GM21423 (cell line): ENCODE measurements around the gene CDC6.

Source experiments
- ATAC-seq: cut with Tn5 transposase; IDR thresholded peaks from one replicate; pipeline ENCODE4 v1.9.1; 2021; ENCODE audit warnings: mild to moderate bottlenecking, moderate library complexity; ENCODE audit not compliant: unreplicated experiment

CDC6 gene

DNA sequence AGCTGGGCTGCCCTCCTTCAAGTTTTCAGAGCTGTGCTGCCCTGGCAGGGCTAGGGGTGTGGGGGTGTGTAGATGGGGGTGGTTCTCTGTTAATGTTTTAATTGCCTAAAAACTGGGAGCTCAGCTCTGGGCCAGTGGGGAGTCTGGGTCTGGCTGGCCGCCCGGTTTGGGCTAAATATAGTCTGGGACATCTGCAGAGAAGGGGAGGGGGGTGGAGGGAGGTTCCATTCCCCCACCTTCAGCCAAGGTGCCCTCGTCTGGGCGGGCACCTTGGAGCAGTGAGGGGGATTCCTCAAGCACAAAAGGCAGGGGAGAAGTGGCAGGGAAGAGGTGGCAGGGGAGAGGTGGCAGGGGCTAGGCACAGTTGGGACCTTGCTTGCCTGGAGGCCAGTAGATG, 34.3 kb downstream of the CDC6 start:
- ATAC-seq: no peak

DNA sequence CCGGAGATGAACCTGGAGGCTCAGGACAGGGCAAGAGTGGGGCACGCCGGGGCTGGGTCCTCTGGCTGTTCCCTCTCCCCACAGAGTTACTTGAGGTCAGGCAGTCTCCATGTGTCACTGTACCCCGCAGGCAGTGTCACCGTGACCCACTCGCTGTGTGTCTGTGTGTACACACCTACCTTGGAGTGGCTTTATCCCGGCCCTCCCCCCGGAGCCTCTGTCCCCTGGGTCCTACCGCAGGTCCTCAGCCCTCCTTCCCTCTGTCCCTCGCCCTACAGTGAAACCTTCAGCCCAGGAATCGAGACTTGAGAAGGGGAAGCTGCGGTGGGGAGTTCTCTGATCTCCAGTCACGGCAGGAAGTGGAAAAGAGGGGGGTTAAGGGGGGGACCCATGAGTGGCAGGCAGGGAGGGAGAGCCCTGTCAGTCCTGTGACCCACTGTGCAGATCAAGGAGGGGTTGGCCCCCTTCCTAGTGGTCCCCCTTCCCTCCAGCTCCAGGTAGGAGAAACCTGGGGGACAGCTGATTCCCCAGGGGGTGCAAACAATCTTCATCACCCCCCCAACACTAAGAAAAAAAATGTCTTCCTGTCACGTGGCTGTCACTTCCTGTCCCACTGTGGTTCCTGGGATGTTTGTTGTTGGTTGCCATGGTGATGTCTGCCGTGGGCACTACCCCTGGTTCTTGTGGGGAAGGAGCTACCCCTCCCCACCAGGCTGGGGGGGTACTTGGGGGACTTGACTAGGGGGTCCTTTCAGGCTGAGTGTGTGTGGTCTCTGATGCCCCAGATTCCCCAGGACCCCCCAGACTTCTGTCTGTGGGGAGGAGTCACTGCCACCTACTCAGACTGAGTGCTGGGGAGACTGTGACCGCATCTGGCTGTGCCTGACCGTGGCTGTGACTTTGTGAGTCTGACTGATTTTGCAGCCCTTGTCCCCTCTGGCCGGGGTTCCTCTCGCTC, 35.0 kb downstream of the CDC6 start:
- peak; percentile 31 for ATAC-seq

DNA sequence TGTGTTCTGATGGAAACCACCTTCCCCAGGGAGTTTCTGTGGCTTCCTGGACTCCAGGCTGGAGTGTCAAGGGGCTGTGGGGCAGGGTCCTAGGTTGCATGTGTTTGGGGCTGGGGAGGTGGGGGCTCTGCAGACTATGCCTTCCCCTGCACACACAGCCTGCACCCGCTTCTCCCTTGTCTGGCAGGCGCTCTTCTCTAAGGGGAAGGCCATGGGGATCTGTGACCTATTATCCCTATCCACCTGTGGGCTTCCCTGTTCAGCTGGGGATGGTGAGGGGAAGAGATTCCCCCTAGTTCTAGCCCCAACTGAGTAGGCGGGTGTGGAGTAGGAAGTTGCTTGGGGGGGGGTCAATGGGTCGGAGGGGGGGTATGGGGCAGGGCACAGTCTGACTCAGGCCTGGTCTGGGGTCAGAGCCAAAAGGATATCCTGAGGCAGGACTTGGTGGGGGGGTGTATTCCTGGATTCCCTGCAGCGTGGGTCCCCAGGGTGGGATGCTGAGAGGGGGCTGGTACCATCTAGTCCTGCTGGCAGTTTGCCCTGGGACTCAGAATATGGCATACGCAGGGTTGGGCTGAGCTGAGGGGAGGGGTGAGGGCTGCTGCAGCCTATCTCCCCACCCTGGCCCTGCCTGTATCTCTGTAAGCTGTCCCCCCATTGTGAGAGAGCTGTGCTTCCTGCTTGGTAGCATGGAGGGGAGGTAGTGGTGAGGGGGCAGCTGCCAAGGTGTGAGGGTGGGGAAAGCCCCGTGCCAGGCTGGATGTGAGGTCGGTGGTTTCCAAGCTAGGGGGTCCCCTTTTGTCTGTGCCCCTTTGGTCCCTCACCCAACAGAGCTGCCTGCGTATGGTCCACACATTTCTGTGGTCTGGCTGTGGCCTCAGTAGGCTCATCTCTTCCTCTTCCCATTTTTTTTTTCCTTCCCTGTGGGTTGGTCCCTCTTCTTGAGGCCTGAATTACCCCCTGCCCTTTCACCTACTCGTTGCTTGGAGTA, 36.0 kb downstream of the CDC6 start:
- no peak for ATAC-seq

DNA sequence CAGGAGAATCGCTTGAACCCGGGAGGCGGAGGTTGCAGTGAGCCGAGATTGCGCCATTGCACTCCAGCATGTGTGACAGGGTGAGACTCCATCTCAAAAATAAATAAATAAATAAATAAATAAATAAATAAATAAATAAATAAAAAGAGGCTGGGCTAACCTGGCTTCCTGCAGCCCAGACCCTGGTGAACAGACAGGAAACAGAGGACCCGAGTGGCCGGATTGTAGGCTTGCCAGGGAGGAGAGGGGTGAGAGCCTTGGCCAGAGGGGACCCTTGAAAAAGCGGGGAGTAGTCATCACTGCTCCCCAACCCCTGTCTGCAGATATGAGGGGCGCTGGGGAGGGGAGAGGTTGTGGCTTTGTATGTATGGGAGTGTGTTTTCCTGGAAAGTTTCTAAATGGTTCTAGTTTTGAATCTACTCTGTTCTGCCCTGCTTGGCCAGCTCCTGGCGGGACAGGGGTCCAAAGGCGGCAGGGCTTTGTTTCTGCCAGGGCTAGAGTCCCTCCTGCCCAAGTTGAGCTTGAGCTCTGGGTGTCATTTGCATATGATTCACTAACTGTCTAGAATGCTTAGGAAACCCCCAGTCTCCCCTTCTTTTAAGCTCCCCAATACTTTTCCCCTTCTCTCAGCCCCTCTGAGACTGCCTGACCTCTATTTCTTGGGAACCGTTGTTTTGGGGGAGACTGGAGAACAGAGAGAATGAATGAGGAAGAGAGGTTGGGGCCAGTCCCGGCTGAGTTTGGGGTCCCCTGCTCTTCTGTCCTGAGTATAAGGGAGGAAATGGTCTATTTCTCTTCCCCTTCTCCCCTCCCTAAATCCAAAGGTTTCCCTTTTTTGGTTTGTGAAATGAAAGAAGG, 37.7 kb downstream of the CDC6 start:
- ATAC-seq: no peak

DNA sequence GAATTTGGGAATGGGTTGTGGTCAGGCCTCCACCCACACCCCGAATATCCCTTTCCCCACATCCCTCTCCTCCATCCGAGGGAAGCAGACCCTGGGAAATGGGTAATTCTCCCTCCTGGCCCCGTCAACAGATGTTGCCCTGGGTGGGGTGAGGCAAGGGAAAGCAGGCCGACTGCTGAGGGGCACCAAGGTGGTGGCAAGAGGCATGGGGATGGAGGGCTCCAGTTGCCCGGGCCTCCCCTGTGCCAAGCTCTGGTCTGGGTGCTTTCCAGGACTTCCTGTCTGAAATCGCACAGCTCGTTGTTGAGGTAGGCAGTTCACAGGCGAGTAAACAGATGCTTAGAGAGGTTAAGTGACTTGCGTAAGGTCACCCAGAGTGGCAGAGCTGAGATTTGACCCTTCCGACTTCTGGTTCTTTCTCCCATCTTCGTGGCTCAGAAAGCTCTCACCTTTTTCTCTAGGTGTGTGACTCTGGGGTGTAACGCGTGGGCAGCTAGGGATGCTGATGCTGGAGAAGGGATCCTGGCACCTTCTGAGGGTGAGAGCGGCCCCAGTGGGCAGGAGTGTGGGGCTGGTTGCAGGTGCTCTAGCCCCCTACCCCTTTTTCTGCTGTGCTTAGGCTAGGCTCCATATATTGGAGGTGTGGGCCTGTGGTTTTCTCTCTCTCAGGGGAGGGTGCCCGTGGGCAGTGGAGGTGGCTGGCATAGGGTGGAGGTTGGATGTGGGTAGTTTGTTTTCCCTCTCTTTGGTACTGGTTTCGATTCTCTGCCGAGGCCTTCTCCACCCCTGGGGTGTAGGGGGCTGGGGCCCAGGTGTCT, 38.5 kb downstream of the CDC6 start:
- no peak for ATAC-seq

DNA sequence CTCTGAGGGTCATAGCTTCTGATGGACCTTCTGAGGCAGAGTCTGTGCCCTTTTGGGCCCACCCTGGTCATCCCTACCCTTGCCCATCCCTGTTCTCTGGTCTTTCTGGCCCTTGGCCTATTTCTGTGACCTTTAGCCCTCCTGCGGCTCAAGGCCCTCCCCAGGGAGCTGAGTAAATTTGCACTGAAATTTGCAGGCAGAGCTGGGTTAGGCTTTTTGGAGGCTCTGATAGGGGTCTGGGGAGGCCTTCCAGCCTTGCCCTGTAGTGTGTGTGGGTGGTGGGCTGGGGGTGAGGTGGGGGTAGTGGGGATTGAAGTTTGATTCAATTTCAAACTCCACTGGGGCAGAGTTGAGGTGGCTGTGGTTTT, 39.1 kb downstream of the CDC6 start:
- no peak for ATAC-seq

DNA sequence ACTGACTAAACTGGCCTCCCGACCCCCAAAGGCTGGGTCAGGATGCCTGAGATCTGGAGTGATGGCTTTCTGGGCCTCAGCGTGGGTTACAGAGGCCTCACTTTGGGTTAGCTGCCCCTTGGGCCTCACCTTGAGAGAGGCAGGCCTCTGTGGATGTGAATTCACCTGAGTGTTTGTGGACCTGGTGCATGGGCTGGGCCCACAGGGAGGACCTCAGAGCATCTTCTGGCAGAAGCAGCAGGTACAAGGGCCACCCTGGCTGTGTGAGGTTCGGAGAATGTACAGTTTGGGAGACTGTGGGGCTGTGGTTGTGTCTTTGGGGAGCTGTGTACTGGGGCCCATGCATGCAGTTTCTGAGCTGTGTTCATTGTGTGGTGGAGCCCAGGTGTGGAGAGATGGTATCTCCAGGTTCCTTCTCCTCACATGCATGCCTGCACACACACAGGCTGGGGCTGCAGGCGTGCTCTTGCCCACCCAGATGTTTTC, 39.6 kb downstream of the CDC6 start:
- no peak for ATAC-seq

DNA sequence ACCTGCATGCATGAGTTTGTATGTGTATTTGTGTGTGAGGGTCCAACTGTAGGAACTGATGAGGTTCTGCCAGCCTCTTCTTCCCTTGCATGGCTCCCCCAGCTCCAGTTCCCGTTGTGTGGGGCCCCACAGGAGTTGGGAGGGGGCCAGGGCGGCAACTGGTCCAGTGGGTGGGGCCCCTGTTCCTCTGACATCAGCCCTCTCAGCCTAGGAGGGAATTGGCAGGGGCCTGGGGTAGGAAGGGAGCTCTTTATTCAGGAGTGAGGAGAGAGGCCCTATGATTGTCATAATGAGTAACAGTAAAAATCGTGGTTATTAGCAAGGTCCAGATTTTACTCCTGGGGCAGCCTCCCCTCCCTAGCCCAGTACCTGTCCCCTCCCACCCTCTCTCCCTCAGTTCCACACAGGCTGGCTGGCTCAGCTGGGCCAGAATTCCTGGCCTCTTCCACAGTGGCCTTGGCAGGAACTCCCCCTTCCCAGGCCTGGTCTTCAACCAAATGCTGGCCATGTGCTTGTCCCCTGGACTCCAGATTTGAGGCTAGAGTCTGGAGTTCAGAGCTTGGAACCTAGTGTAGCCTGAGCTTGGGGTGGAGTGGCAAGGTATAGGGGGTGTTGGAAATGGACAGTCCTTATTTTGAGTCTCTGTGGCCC, 40.2 kb downstream of the CDC6 start:
- no peak for ATAC-seq

DNA sequence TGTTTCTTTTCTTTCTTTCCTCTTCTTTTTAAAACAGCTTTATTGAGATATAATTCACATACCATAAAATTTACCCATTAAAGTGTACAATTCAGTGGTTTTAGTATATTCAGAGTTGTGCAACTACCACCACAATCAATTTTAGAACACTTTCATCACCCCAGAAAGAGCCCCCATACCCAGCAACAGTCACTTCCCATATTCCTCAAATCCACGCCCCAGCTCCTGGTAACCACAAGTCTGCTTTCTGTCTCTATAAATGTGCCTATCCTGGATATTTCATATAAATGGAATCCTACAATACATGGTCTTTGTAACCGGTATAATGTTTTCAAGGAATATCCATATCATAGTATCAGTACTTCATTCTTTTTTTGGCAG, 40.7 kb downstream of the CDC6 start:
- no peak for ATAC-seq

DNA sequence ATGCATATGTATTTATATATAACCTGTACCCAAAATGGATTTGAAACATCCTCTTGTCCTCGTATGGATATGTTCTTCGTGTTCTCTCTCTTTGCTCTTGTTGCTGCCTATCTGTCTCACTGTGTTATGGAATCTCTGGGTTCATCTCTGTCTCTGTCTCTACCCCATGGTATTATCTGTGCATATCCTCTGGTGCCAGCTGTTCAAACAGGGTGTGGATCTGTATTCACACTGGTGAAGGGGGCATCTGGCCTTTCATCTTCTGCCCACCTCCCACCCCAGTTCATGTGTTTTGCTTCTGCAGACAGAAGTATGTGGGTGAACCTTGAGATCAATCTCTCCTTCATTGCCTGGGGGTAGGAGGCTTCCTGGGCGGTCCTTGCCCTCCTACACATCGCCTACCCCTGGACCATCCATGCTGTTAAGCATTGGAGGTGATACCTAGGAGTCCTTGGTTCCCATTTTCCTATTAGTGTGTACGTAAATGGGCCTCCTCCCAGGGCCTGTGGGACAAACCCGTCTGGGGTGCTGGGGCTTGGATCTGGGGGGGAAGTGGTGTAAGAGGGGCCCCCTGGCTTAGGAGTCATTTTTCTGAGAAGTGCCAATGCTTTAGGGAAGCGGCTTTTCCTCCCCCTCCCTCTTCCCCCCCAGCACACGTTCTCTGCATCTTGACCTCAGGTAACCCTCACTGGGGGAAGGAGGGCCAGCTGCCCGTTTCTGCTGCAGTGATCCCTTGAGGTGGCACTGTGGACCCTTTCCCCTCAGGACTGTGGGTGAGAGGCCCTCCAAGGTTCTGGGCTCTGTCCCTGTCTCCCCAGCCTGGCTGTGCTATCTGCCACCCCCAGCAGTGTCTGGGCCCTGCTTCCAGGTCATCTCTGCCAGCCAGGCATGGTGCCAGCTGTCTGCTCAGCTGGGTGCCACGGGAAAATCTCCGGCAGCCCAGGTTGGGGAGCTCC, 42.4 kb downstream of the CDC6 start:
- no peak for ATAC-seq

DNA sequence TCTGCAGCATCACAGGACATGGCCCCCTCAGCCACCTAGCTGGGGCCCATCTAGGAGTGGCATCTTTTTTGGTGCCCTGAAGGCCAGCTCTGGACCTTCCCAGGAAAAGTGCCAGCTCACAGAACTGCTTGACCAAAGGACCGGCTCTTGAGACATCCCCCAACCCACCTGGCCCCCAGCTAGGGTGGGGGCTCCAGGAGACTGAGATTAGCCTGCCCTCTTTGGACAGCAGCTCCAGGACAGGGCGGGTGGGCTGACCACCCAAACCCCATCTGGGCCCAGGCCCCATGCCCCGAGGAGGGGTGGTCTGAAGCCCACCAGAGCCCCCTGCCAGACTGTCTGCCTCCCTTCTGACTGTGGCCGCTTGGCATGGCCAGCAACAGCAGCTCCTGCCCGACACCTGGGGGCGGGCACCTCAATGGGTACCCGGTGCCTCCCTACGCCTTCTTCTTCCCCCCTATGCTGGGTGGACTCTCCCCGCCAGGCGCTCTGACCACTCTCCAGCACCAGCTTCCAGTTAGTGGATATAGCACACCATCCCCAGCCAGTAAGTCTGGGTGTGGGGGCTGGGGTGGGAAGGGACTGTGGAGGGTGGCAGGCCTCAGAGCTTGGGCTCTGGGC, 43.3 kb downstream of the CDC6 start:
- ATAC-seq: no peak

DNA sequence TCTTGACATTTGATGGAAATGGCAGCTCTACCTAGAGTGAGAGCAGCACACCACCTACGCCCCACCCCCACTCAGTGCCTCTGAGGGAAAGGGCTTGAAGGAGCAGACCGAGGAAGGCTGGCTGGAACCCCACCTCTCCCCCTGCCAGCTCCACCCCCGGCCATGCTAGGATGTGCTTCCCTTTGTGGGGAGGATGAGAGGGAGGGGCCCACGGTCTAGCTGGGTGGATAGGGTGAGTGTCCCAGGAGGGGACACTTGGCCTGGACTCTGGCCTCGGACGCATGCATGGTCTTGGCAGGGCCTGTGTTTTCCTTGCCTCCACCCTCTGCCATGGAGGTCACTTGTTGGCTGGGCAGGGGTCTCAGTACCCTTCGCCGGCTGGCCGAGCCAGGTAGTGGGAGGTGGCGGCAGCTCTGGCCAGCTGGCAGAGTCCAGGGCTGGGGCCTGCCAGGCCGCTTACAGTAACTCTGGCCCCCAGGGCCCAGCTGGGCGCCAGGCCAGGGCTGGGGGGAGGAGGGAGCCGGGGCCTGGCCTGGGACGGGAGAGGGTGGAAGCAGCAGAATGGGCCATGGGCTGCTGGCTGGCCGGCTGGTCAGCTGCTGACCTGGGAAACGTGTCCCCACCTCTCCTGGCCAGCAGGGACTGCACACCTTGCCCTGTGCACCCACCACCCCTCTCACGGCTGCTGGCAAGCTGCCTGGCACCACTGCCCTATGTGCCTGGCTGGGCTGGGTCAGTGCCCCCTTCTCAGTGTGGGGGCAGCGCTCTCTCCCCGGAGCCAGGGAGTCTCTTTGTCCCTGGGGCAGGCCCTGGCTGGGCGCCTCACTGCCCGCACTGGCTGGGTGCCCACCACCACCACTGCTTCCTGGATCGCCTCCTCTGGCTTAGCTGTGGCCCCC, 44.3 kb downstream of the CDC6 start:
- ATAC-seq: no peak

DNA sequence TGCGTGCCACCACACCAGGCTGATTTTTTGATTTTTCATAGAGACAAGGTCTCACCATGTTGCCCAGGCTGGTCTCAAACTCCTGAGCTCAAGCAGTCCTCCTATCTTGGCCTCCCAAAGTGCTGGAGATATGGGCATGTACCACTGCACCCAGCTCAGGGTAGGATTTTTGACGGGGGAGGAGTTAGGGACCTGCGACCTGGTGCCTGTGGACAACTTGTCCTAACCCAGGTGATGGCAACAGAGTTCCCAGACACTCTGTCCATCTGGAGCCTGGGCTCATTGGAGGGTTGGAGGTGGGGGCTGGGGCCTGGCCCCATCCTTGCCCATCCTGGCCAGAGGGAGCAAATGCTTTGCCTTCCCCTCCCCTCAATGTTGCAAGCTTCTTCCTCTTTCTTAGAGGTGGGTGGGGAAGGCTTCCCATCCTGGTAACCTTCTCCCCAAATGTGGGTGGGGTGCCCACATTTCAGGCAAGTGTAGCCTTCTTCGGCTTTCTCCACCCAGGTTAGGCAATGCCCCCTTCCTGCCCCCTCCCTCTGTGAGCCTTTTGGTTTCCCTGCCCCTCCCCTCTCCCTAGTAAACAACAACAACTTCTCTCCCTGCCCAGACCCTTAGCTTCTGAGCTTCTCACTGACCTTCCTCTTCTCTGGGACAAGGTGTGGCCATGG, 46.2 kb downstream of the CDC6 start:
- no peak for ATAC-seq

DNA sequence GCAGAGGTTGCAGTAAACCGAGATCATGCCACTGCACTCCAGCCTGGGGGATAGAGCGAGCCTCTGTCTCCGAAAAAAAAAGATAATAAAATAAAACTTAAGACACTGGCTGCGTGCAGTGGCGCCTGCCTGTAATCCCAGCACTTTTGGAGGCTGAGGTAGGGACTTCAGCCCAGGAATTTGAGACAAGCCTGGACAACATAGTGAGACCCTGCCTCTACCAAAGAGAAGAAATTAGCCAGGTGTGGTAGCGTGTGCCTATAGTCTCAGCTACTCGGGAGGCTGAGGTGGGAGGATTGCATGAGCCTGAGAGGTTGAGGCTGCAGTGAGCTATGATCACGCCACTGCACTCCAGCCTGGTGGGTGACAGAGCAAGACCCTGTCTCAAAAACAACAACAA, 47.9 kb downstream of the CDC6 start:
- ATAC-seq: no peak

DNA sequence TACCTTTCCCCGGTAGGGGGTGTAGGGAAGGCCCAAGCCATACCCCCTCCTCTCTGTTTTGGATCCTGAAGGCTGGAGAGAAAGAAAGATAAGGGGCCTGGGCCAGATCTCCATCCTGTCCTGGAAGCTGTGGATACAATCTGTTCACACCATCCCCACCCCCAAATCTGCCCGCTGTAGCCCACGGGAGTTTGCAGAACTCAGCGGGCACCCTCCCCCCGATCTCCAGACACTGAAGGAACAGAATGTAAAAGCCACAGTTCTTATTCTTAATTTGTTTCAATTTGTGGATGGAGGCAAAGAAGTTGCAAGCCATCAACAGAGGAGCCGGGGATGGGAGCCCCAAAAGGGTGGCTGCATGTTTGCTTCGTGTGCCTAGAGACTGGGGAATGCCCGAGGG, 49.7 kb downstream of the CDC6 start:
- no peak for ATAC-seq

DNA sequence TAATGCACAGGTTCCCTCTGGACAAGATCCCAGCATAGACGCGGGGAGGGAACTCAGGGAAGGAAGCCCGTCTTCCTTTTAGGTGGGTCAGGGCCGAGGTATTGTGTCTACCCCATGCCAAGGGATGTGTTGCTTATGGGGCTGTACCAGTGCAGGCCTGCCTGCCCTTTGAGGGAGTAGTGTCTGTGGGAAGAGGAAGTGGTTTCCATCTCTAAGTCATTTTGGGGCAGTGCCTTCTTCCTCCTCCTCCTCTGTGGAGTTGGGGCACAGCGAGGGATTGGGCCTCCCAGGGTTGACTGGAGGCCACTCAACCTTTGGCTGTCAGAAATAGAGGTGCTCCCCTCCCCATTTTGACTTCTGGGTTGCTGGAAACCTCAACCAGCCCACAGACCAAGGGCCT, 50.4 kb downstream of the CDC6 start:
- ATAC-seq: no peak
